Thyroid gland (tissue), 4 donors: ENCODE measurements around the gene GRIA1. TPM values are rescaled to one million over a fixed set of nuclear protein-coding genes. Genes with fewer than 3 reads are reported as not detected.

Experiments used
- DNase-seq, 2 donors: peaks; one replicate each; pipeline ENCODE4 v3.0.0-alpha.2; 2019
- H3K27ac ChIP-seq, 3 donors: fragments of 200-600 bp; sonication (generic); 1 replicate in 2 of 3; 2 replicates in 1 of 3; pipeline ENCODE4 v1.5.1; 2016 to 2019; ENCODE audit warnings: mild to moderate bottlenecking in 1 of 3, moderate library complexity in 1 of 3
- H3K27me3 ChIP-seq: fragments of 200-600 bp; sonication (generic); one replicate; pipeline ENCODE4 v1.5.1; 2019
- H3K36me3 ChIP-seq, 2 donors: fragments of 200-600 bp; sonication (generic); one replicate each; pipeline ENCODE4 v1.5.1; 2016 to 2019
- H3K4me1 ChIP-seq, 2 donors: fragments of 200-600 bp; sonication (generic); one replicate each; pipeline ENCODE4 v1.5.1; 2017 to 2019
- H3K4me3 ChIP-seq, 3 donors: fragments of 200-600 bp; sonication (generic); replicated peaks in 1 of 3; 1 replicate in 2 of 3; 2 replicates in 1 of 3; pipeline ENCODE4 v1.5.1; 2016; ENCODE audit warnings: mild to moderate bottlenecking in 1 of 3
- H3K9me3 ChIP-seq: fragments of 200-600 bp; sonication (generic); one replicate; pipeline ENCODE4 v1.5.1; 2017
- POLR2A ChIP-seq, 2 donors: fragments of 450-650 bp; IDR thresholded peaks; one replicate each; pipeline ENCODE4 v1.6.1; 2017; ENCODE audit warnings: antibody characterized with exemption in 2 of 2, mild to moderate bottlenecking in 2 of 2, moderate library complexity in 1 of 2
- WGBS, 2 donors: methylation state at CpG; one replicate each; pipeline ENCODE4 v1.1.5; 2017; 5-methylcytosine and 5-hydroxymethylcytosine counted together
- intact Hi-C: fragments of 100-400 bp; cut with DNase I; formaldehyde crosslinking; loops from one replicate; pipeline ENCODE4 v1.15.1; 2023
- total RNA-seq, 4 donors: library from RNA; depleted of rRNA; stranded (reverse); fragments of >200 nt; gene quantifications; one replicate each; pipeline ENCODE4 v1.2.3, GENCODE V29; 2016
- TF ChIP-seq, protein P1 (sequence below), 6 experiments: fragments of 200-600 bp in 3 of 6; fragments of 450-650 bp in 3 of 6; sonication (generic) in 3 of 6; IDR thresholded peaks; one replicate each; pipeline ENCODE4 v1.5.1; 2016 to 2019; ENCODE audit warnings: antibody characterized with exemption in 6 of 6, mild to moderate bottlenecking in 2 of 6, inconsistent platforms in 1 of 6, moderate library complexity in 1 of 6

The GRIA1 gene
- total RNA-seq, 4 donors from 2014 or later: 0.21 to 2.6 (median 0.79) TPM

DNA sequence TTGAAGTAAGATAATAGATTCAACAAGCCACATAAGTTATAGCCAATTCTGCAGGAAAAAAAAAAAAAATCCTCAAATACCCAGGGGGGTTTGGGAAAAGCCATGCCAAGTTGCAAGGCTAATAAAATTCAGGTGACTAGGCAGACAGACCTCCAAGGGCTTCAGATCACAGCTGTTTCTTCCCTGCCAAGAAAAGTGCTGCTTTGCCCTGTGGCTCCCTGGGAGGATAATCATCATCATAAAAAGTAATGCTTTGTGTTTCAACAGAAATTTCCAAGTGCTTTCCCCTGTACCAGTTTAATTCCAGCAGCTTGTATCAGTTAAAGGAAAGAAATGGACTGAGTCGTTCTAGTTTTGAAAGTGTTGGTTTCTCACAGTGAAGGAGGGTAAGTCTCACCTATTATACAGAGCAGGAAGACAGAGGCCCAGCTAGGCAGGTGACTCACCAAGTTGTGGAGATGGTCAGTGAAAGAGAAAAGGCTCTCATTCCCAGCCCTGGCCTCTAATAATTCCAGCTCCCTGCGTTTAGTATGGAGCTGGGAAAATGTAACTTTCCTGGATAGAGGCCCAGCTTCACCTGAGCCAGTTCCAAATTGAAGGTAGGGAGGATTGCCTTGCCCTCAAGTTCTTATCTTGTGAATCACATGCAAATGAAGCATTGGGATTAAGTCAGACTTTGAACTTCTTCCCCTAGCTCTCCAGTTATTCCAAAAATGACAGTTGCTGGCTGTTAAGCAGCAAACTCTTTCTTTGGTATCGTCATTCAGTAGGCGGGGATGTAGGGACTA, 263.4 kb downstream of the GRIA1 start:
- Histone ChIP-seq H3K4me3 (no peak overlapping the region), H3K36me3 (no peaks in the 10 kb centered on the region), H3K27me3 (no peaks in the 10 kb centered on the region), H3K4me1 (no peaks in the 10 kb centered on the region), H3K27ac (no peak overlapping the region), H3K9me3 (no peaks in the 10 kb centered on the region)
- 81 to 90% methylated on average over 4 of the region's 4 CpGs for WGBS, 2 donors
- TF ChIP-seq, protein P1, sequence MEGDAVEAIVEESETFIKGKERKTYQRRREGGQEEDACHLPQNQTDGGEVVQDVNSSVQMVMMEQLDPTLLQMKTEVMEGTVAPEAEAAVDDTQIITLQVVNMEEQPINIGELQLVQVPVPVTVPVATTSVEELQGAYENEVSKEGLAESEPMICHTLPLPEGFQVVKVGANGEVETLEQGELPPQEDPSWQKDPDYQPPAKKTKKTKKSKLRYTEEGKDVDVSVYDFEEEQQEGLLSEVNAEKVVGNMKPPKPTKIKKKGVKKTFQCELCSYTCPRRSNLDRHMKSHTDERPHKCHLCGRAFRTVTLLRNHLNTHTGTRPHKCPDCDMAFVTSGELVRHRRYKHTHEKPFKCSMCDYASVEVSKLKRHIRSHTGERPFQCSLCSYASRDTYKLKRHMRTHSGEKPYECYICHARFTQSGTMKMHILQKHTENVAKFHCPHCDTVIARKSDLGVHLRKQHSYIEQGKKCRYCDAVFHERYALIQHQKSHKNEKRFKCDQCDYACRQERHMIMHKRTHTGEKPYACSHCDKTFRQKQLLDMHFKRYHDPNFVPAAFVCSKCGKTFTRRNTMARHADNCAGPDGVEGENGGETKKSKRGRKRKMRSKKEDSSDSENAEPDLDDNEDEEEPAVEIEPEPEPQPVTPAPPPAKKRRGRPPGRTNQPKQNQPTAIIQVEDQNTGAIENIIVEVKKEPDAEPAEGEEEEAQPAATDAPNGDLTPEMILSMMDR (IDR thresholded peaks at IDR 0.05): no peak
- TF ChIP-seq POLR2A (IDR thresholded peaks at IDR 0.05): no peak
- no peak for DNase-seq
- intact Hi-C loops: no loop called here

GRCh38 chr5:153755913-153756500, 265.5 kb downstream of the GRIA1 start:
- no peaks in the 10 kb centered on the region for H3K9me3 ChIP-seq
- no peak overlapping the region for H3K4me3 ChIP-seq
- no peaks in the 10 kb centered on the region for H3K36me3 ChIP-seq
- DNase-seq: no peak
- intact Hi-C loops: no loop called here
- H3K27me3 ChIP-seq: no peaks in the 10 kb centered on the region
- 79% methylated on average over 1 of the region's 1 CpG; no CpG with 5 or more reads in 1 of the 2 donors for WGBS, 2 donors
- H3K27ac ChIP-seq: no peak overlapping the region
- no peaks in the 10 kb centered on the region for H3K4me1 ChIP-seq
- TF ChIP-seq POLR2A (IDR thresholded peaks at IDR 0.05): no peak
- TF ChIP-seq, protein P1 (IDR thresholded peaks at IDR 0.05): no peak

DNA sequence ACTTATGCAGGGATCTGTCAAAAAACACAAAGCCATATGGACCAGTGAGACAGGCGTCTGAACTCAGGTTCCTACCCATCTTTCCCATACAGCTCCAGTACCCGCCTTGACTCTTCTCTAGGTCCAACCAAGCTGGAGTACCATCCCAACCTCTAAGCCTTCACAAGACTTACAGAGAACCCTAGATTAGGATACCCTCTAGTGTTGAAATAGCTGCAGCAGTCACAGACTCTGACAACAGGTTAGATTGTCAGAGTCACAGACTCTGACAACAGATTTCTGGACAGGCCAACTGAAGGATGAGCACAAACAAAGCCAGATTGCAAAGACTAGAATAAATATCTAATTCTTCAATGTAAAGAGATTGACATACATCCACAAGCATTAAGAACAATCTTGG, 266.1 kb downstream of the GRIA1 start:
- Histone ChIP-seq H3K4me3 (no peak overlapping the region), H3K27me3 (no peaks in the 10 kb centered on the region), H3K4me1 (no peaks in the 10 kb centered on the region), H3K27ac (no peak overlapping the region), H3K36me3 (no peaks in the 10 kb centered on the region), H3K9me3 (no peaks in the 10 kb centered on the region)
- intact Hi-C loops: no loop called here
- TF ChIP-seq, protein P1 (IDR thresholded peaks at IDR 0.05): no peak
- no peak for TF ChIP-seq POLR2A (IDR thresholded peaks at IDR 0.05)
- 82 to 83% methylated on average over 2 of the region's 2 CpGs for WGBS, 2 donors
- no peak for DNase-seq

DNA sequence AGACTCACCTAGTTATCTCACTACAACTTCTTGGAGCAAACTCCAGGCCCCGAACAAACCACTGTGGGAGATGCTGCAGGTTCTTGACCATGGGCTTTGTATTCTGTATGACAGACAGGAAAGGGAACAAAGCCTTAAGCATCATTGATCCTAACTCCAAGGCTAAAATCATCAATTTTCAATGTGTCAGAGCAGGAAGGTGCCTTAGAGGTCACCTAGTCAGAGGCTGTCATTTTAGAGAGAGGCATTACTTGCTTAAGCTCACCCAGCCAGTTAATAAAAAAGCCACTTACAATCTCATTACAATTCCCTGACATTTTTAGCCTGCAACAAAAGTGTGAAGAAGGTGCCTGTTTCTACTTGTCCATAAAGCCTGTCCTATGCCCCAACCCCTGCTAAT, 275.5 kb downstream of the GRIA1 start:
- Histone ChIP-seq H3K4me3 (no peak overlapping the region), H3K4me1 (no peaks in the 10 kb centered on the region), H3K27me3 (no peaks in the 10 kb centered on the region), H3K36me3 (no peaks in the 10 kb centered on the region), H3K27ac (no peak overlapping the region), H3K9me3 (no peaks in the 10 kb centered on the region)
- 79 to 89% methylated on average over 1 of the region's 1 CpG for WGBS, 2 donors
- TF ChIP-seq, protein P1 (IDR thresholded peaks at IDR 0.05): no peak
- no peak for TF ChIP-seq POLR2A (IDR thresholded peaks at IDR 0.05)
- no peak for DNase-seq
- intact Hi-C loops: no loop called here
